Testis (tissue), 2 donors: ENCODE results near the gene E2F6.

Experiments
- CTCF ChIP-seq, 3 experiments: fragments of 450-650 bp in 2 of 3; fragments of 200-600 bp in 1 of 3; sonication (generic) in 1 of 3; IDR thresholded peaks; one replicate each; pipeline ENCODE4 v1.5.1; 2016 to 2019; ENCODE audit warnings: antibody characterized with exemption in 3 of 3, mild to moderate bottlenecking in 2 of 3, moderate library complexity in 1 of 3
- POLR2A ChIP-seq: fragments of 450-650 bp; IDR thresholded peaks from one replicate; pipeline ENCODE4 v1.6.1; 2017; ENCODE audit warnings: antibody characterized with exemption, mild to moderate bottlenecking, moderate library complexity

DNA sequence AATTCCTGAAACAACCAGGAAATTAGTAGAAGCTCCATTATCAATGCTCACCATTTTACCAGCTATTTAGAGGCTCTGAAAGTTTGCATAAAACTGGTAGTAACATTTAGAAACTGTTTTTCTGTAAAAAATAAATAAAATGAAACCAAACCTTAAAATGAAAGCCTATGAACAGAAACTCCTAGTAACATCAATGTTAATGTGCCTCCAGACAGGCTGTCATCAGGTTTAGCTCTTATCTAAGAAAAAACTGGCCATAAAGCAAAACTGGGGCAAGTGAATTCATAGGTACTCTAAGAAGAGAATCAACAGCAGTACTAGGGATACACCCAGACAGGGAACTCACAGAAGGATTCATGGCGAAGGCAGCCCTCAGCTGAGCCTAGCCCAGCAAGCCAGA, 8.0 kb downstream of the E2F6 start:
- TF ChIP-seq CTCF (IDR thresholded peaks at IDR 0.05) = no peak
- TF ChIP-seq POLR2A = no peak
